CD4-positive, alpha-beta memory T cell (primary cell): Measurements from ENCODE around the gene DAZAP1. TPM values are rescaled to one million over a fixed set of nuclear protein-coding genes. Genes with fewer than 3 reads are reported as not detected.

Source experiments
- CTCF ChIA-PET: fragments of 350-600 bp; sonication (Branson Sonifier 250); formaldehyde crosslinking; loops from one replicate; lab custom pipeline; 2021; ENCODE audit warnings: inconsistent platforms; ENCODE audit not compliant: partially characterized antibody; lab: Charles Lee
- POLR2A ChIA-PET: fragments of 350-600 bp; sonication (Branson Sonifier 250); formaldehyde crosslinking; loops from one replicate; lab custom pipeline; 2021; ENCODE audit not compliant: partially characterized antibody; lab: Charles Lee
- DNase-seq, 5 donors: peaks; one replicate each; pipeline versions ENCODE4 v3.0.0 to v3.0.0-alpha.2; 2020 to 2022; ENCODE audit warnings: mixed read lengths in 1 of 5
- H3K27ac ChIP-seq: one replicate; pipeline ENCODE4 v1.7.0; 2013; ENCODE audit warnings: low read depth, low read length
- H3K27me3 ChIP-seq: 2 replicates; pipeline ENCODE4 v1.7.0; 2013; ENCODE audit warnings: mild to moderate bottlenecking, low read length, moderate library complexity; ENCODE audit not compliant: insufficient read depth
- H3K36me3 ChIP-seq: 2 replicates; pipeline ENCODE4 v1.7.0; 2013; ENCODE audit warnings: mild to moderate bottlenecking, low read length, moderate library complexity; ENCODE audit not compliant: insufficient read depth
- H3K4me1 ChIP-seq: 2 replicates; pipeline ENCODE4 v1.7.0; 2013; ENCODE audit warnings: mild to moderate bottlenecking, low read length, moderate library complexity; ENCODE audit not compliant: insufficient read depth
- H3K4me3 ChIP-seq, 2 donors: one replicate each; pipeline ENCODE4 v1.7.0; 2013; ENCODE audit warnings: low read length in 2 of 2, mild to moderate bottlenecking in 1 of 2
- H3K9me3 ChIP-seq, 2 donors: one replicate each; pipeline ENCODE4 v1.7.0; 2013; ENCODE audit warnings: low read length in 2 of 2, control low read depth in 1 of 2; ENCODE audit not compliant: control insufficient read depth in 1 of 2
- H3K27ac Mint-ChIP-seq, 7 donors: one replicate each; pipeline ENCODE4 v1.8.0; 2020 to 2021; ENCODE audit warnings: mixed read lengths in 7 of 7, mild to moderate bottlenecking in 6 of 7, inconsistent platforms in 3 of 7, moderate library complexity in 3 of 7
- H3K27me3 Mint-ChIP-seq, 2 donors: one replicate each; pipeline ENCODE4 v1.8.0; 2020 to 2021; ENCODE audit warnings: mixed read lengths in 2 of 2
- H3K36me3 Mint-ChIP-seq, 2 donors: one replicate each; pipeline ENCODE4 v1.8.0; 2020 to 2021; ENCODE audit warnings: mixed read lengths in 2 of 2, inconsistent platforms in 1 of 2, mild to moderate bottlenecking in 1 of 2
- H3K4me1 Mint-ChIP-seq, 4 donors: one replicate each; pipeline ENCODE4 v1.8.0; 2020 to 2021; ENCODE audit warnings: mixed read lengths in 4 of 4, mild to moderate bottlenecking in 1 of 4
- H3K4me3 Mint-ChIP-seq, 8 donors: one replicate each; pipeline ENCODE4 v1.8.0; 2020 to 2021; ENCODE audit warnings: mixed read lengths in 8 of 8, mild to moderate bottlenecking in 7 of 8, moderate library complexity in 6 of 8, inconsistent platforms in 3 of 8
- H3K9me3 Mint-ChIP-seq, 8 donors: one replicate each; pipeline ENCODE4 v1.8.0; 2020 to 2021; ENCODE audit warnings: mixed read lengths in 8 of 8, mild to moderate bottlenecking in 5 of 8, inconsistent platforms in 3 of 8, moderate library complexity in 1 of 8
- intact Hi-C: fragments of 100-400 bp; cut with micrococcal nuclease; formaldehyde crosslinking; loops from one replicate; pipeline ENCODE4 v1.15.1; 2023
- polyA plus RNA-seq, 2 donors: library from polyadenylated mRNA; unstranded; fragments of 300-500 nt; fragmentation: Illumina TruSeq; gene quantifications; one replicate each; pipeline ENCODE4 v1.2.3, GENCODE V29; 2021
- total RNA-seq, 2 experiments: library from RNA; stranded (reverse); gene quantifications; one replicate each; pipeline ENCODE4 v1.2.3, GENCODE V29; 2021

DAZAP1 gene
- total and polyA plus RNA-seq, 4 experiments from 2014 or later, result 2.5 to 152 (median 76.1) TPM

GRCh38 chr19:1390890-1391423 is 16.4 kb upstream of the DAZAP1 start:
- peaks cover 15% of the 10 kb centered on the region for H3K36me3 ChIP-seq
- H3K27ac ChIP-seq, result no peak overlapping the region
- Mint-ChIP-seq H3K4me3 (no peak overlapping the region), H3K9me3 (no peaks in the 10 kb centered on the region), H3K4me1 (peaks cover 0 to 16% (median 4%) of the 10 kb centered on the region in 4 donors), H3K27me3 (no peaks in the 10 kb centered on the region), H3K36me3 (peaks cover 17 to 28% of the 10 kb centered on the region in 2 donors), H3K27ac (no peak overlapping the region)
- CTCF ChIA-PET, result no interaction called here
- intact Hi-C loops, result no loop called here
- POLR2A ChIA-PET, result no interaction called here
- H3K4me3 ChIP-seq, result no peak overlapping the region
- no peaks in the 10 kb centered on the region for H3K9me3 ChIP-seq
- H3K27me3 ChIP-seq, result no peaks in the 10 kb centered on the region
- DNase-seq, result no peak
- H3K4me1 ChIP-seq, result no peaks in the 10 kb centered on the region

GRCh38 chr19:1392407-1392806 is 15.0 kb upstream of the DAZAP1 start:
- no peaks in the 10 kb centered on the region for H3K27me3 ChIP-seq
- ChIA-PET POLR2A (no interaction called here), CTCF (no interaction called here)
- H3K9me3 Mint-ChIP-seq, result no peaks in the 10 kb centered on the region
- H3K27ac ChIP-seq, result no peak overlapping the region
- H3K27ac Mint-ChIP-seq, result peak overlapping the region in 1 of 7 donors; percentile 35
- no peaks in the 10 kb centered on the region for H3K27me3 Mint-ChIP-seq
- intact Hi-C loops, result no loop called here
- peaks cover 0 to 15% (median 3%) of the 10 kb centered on the region in 4 donors for H3K4me1 Mint-ChIP-seq
- H3K4me3 Mint-ChIP-seq, result no peak overlapping the region
- H3K4me3 ChIP-seq, result no peak overlapping the region
- H3K36me3 Mint-ChIP-seq, result peaks cover 17 to 27% of the 10 kb centered on the region in 2 donors
- peaks cover 15% of the 10 kb centered on the region for H3K36me3 ChIP-seq
- peaks cover 8% of the 10 kb centered on the region for H3K4me1 ChIP-seq
- H3K9me3 ChIP-seq, result no peaks in the 10 kb centered on the region
- DNase-seq, result no peak

DNA sequence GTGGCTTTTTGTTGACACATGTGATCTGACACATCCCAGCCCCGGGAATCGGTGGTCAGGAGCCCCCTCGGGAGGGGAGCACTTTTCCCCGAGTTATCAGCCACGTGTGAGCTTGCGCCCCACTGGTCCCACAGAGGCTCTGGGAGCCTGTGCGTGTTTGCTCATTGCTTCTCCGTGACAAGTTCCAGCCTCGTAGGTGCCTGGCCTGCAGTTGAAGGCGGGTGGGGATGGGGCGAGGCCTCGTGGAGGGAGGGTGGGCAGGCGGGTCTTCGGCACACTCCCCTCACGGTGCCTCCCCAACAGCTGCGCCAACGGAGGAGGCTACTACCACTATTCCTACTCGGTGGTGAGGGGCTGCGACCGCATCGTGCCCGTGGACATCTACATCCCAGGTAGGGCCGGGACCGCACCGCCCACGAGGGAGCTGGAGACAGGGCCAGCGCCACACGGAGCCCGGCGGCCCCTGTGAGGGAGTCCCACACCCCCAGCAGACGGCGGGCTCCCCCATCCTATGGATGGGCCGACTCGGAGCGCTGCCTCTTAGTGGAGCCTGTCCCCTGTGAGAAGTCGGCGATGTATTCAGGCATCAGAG is 14.4 kb upstream of the DAZAP1 start:
- Mint-ChIP-seq H3K27ac (no peak overlapping the region), H3K27me3 (no peaks in the 10 kb centered on the region), H3K4me1 (peaks cover 0 to 15% (median 3%) of the 10 kb centered on the region in 4 donors), H3K36me3 (peaks cover 17 to 27% of the 10 kb centered on the region in 2 donors), H3K4me3 (no peak overlapping the region), H3K9me3 (no peaks in the 10 kb centered on the region)
- H3K27ac ChIP-seq, result no peak overlapping the region
- ChIA-PET CTCF (no interaction called here), POLR2A (no interaction called here)
- H3K4me3 ChIP-seq, result no peak overlapping the region
- no peaks in the 10 kb centered on the region for H3K27me3 ChIP-seq
- H3K4me1 ChIP-seq, result peaks cover 8% of the 10 kb centered on the region
- H3K9me3 ChIP-seq, result no peaks in the 10 kb centered on the region
- H3K36me3 ChIP-seq, result peaks cover 15% of the 10 kb centered on the region
- intact Hi-C loops, result no loop called here
- no peak for DNase-seq

GRCh38 chr19:1393841-1394240 is 13.5 kb upstream of the DAZAP1 start:
- no peak overlapping the region for H3K27ac Mint-ChIP-seq
- no peak for DNase-seq
- H3K36me3 Mint-ChIP-seq, result peaks cover 16 to 24% of the 10 kb centered on the region in 2 donors
- ChIA-PET CTCF (no interaction called here), POLR2A (interaction anchor here (1.4 kb wide), 1 partner anchor 11 kb away, joined by 3 read pairs; no protein-coding TSS in a partner anchor)
- H3K4me3 Mint-ChIP-seq, result no peak overlapping the region
- Histone ChIP-seq H3K9me3 (no peaks in the 10 kb centered on the region), H3K4me1 (peaks cover 8% of the 10 kb centered on the region), H3K27ac (no peak overlapping the region), H3K27me3 (no peaks in the 10 kb centered on the region), H3K36me3 (peaks cover 11% of the 10 kb centered on the region), H3K4me3 (no peak overlapping the region)
- intact Hi-C loops, result no loop called here
- H3K27me3 Mint-ChIP-seq, result no peaks in the 10 kb centered on the region
- H3K9me3 Mint-ChIP-seq, result no peaks in the 10 kb centered on the region
- H3K4me1 Mint-ChIP-seq, result peaks cover 0 to 14% (median 3%) of the 10 kb centered on the region in 4 donors

GRCh38 chr19:1394252-1395193 is 12.9 kb upstream of the DAZAP1 start:
- CTCF ChIA-PET, result no interaction called here
- DNase-seq, result no peak
- no peak overlapping the region for H3K27ac Mint-ChIP-seq
- intact Hi-C loops, result no loop called here
- H3K4me1 Mint-ChIP-seq, result peaks cover 0 to 9% (median under 1%) of the 10 kb centered on the region in 4 donors
- no peak overlapping the region for H3K4me3 Mint-ChIP-seq
- Histone ChIP-seq H3K4me3 (no peak overlapping the region), H3K9me3 (no peaks in the 10 kb centered on the region), H3K36me3 (peaks cover 5% of the 10 kb centered on the region), H3K27ac (no peak overlapping the region), H3K4me1 (peaks cover 8% of the 10 kb centered on the region), H3K27me3 (no peaks in the 10 kb centered on the region)
- H3K36me3 Mint-ChIP-seq, result peaks cover 9 to 17% of the 10 kb centered on the region in 2 donors
- H3K27me3 Mint-ChIP-seq, result no peaks in the 10 kb centered on the region
- H3K9me3 Mint-ChIP-seq, result no peaks in the 10 kb centered on the region
- POLR2A ChIA-PET, result interaction anchor here (1.4 kb wide), 1 partner anchor 11 kb away, joined by 3 read pairs; no protein-coding TSS in a partner anchor

- intact Hi-C loops, result no loop called here
- peaks cover 11% of the 10 kb centered on the region for H3K4me1 ChIP-seq
- H3K4me1 Mint-ChIP-seq, result peaks cover 0 to 9% (median 1%) of the 10 kb centered on the region in 4 donors
- no peaks in the 10 kb centered on the region for H3K27me3 Mint-ChIP-seq
- no peak overlapping the region for H3K4me3 ChIP-seq
- no peaks in the 10 kb centered on the region for H3K27me3 ChIP-seq
- peaks cover 8 to 11% of the 10 kb centered on the region in 2 donors for H3K36me3 Mint-ChIP-seq
- POLR2A ChIA-PET, result interaction anchor here (1.4 kb wide), 1 partner anchor 12 kb away, joined by 3 read pairs; no protein-coding TSS in a partner anchor
- no peak overlapping the region for H3K4me3 Mint-ChIP-seq
- no peaks in the 10 kb centered on the region for H3K9me3 ChIP-seq
- no peak overlapping the region for H3K27ac Mint-ChIP-seq
- DNase-seq, result no peak
- CTCF ChIA-PET, result no interaction called here
- peaks cover 4% of the 10 kb centered on the region for H3K36me3 ChIP-seq
- H3K27ac ChIP-seq, result no peak overlapping the region
- H3K9me3 Mint-ChIP-seq, result no peaks in the 10 kb centered on the region
Observed at GRCh38 chr19:1395194-1396018, 12.0 kb upstream of the DAZAP1 start.
